Measurements from ENCODE around the gene MTHFD1L. TPM values are rescaled to one million over a fixed set of nuclear protein-coding genes. Genes with fewer than 3 reads are reported as not detected.

The MTHFD1L gene
- total RNA-seq, 2 donors from 2014 or later, result 9.2 to 23.3 TPM

DNA sequence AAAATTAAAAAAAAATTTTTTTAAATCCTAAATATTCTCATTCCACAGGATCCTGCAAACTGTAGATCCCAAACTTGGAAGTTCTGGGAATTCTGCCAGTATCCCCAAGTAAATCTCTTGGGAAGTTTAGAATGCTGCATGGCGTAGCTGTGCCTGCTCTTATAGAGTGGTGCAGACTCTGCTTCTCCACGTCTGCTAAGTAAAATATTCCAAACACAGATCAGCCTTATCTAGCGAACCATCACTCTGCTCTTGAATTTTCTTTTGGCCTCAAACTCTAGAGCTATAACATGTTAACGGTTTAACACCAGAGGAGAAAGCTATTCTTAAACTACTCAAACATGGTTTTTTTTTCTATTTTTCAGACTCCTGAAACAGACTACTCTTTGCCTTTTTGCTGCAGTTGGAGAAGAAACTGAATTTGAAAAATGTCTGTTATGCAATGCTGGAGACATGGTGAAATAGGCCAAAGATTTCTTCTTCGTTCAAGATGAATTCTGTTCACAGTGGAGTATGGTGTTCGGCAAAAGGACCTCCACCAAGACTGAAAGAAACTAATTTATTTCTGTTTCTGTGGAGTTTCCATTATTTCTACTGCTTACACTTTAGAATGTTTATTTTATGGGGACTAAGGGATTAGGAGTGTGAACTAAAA lies 235.8 kb downstream of the MTHFD1L start:
- Histone ChIP-seq H3K36me3 (no peaks in the 10 kb centered on the region), H3K27me3 (no peaks in the 10 kb centered on the region), H3K4me1 (no peaks in the 10 kb centered on the region), H3K4me3 (no peak overlapping the region), H3K27ac (no peak overlapping the region), H3K9me3 (no peaks in the 10 kb centered on the region), H3K9ac (ENCODE audit: low read depth in 2 of 2, low read length in 2 of 2) (no peak overlapping the region)
- intact Hi-C loops (cut with DNase I), result no loop called here
- no peak for TF ChIP-seq CTCF (IDR thresholded peaks at IDR 0.05)
- no peak for DNase-seq

DNA sequence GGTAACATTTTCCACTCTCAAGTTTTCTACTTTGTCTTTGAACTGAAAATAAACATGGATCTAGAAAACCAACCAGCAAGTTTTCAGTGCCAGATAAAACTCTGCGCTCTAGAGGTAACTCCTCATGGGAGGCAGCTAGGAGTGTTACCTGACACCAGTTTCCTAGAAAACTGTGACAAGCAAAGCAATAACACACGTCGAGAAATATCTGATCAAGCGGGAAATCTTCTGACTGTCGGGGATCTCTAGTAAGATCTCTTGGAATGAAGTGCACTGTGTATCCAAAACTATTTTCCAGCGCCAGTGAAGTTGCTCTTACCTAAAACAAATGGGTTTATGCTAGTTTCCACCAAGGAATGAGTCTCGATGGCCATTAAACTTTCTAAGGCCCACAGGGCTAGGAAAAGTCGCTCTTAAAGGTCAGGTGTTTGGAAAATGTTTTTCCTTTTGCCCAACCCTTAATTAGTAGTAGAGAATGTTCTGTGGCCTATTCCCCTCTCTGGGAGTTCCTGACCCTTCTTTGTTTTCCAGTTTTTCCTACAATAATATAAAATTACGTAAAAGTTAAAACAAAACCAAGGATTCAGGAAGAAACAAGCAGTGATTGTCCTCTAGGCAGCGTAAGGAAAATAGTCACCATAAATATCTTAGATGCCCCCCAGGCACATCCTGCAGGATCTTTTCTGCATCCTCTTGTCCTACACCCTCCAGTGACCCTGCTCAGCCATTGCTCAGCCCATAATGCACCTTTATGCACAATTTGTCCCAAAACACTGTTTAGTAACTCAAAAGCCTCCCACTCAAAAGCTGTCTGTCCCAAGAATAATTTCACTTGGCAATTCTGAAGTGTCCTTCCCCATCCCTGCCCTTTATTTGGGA lies 236.6 kb downstream of the MTHFD1L start:
- TF ChIP-seq CTCF (IDR thresholded peaks at IDR 0.05), result no peak
- no peaks in the 10 kb centered on the region for H3K27me3 ChIP-seq
- H3K36me3 ChIP-seq, result no peaks in the 10 kb centered on the region
- no peak overlapping the region for H3K9ac ChIP-seq (ENCODE audit: low read depth in 2 of 2, low read length in 2 of 2)
- H3K27ac ChIP-seq, result no peak overlapping the region
- H3K9me3 ChIP-seq, result no peaks in the 10 kb centered on the region
- no peak for DNase-seq
- H3K4me1 ChIP-seq, result no peaks in the 10 kb centered on the region
- H3K4me3 ChIP-seq, result no peak overlapping the region
- intact Hi-C loops (cut with DNase I), result no loop called here

DNA sequence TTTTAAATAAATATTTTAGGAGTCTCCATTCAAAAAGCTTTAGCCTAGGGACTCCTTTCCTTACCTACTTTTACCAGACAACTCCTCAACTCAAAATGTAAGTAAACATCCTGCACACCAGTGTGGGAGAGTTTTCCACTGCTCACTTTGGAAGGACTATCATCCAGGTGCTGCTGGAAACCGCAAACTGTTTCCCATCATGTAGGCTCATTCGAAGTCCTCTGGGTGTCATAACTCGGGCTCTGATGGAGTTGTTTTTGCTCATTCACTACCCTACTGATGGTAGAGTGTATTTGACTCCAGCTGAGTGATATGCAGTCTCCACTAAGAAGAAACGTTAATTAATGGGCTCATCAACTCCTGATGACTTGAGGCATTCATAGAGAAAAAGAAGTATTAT lies 237.8 kb downstream of the MTHFD1L start:
- no peaks in the 10 kb centered on the region for H3K4me1 ChIP-seq
- H3K27me3 ChIP-seq, result no peaks in the 10 kb centered on the region
- no peak for DNase-seq
- intact Hi-C loops (cut with DNase I), result no loop called here
- no peak overlapping the region for H3K27ac ChIP-seq
- no peak overlapping the region for H3K9ac ChIP-seq (ENCODE audit: low read depth in 2 of 2, low read length in 2 of 2)
- no peaks in the 10 kb centered on the region for H3K36me3 ChIP-seq
- H3K9me3 ChIP-seq, result no peaks in the 10 kb centered on the region
- no peak overlapping the region for H3K4me3 ChIP-seq
- TF ChIP-seq CTCF (IDR thresholded peaks at IDR 0.05), result no peak

DNA sequence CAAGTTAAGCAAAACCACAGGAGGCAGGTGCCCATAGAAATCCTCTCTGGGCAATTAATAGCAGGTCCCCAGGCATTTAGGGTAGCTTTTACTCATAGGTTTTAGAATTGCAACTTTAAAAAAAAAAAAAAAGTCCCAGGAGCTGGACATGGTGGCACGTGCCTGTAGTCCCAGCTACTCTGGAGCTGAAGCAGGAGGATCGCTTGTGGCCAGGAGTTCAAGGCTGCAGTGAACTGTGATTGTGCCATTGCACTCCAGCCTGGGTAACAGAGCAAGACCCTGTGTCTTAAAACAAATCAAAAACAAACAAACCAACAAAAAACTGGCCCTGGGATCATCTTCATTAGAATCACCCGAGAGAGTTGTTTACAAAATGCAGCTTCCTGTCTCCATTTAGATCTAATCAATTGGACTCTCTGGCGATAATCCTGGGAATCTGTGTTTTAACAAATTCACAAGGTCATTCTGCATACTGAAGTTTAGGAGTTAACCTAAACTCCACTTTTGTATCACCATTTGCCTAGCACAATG lies 242.5 kb downstream of the MTHFD1L start:
- H3K4me1 ChIP-seq, result no peaks in the 10 kb centered on the region

More for the DNA sequence above, 242.5 kb downstream of the MTHFD1L start:
- intact Hi-C loops (cut with DNase I), result no loop called here
- no peaks in the 10 kb centered on the region for H3K36me3 ChIP-seq
- no peak for TF ChIP-seq CTCF (IDR thresholded peaks at IDR 0.05)
- H3K4me3 ChIP-seq, result no peak overlapping the region
- no peaks in the 10 kb centered on the region for H3K9me3 ChIP-seq
- H3K9ac ChIP-seq (ENCODE audit: low read depth in 2 of 2, low read length in 2 of 2), result no peak overlapping the region
- DNase-seq, result no peak
- H3K27me3 ChIP-seq, result no peaks in the 10 kb centered on the region
- no peak overlapping the region for H3K27ac ChIP-seq

All from colonic mucosa (tissue), 4 donors.